ENCODE measurements around the gene RSPH9. TPM values are rescaled to one million over a fixed set of nuclear protein-coding genes. Genes with fewer than 3 reads are reported as not detected.
A peak's percentile ranks its signal among the peaks of the same experiment; 100 is the strongest.
"Not testable (repeated sequence)": the region's sequence is repeated elsewhere in the genome, so short reads cannot be mapped to it uniquely, and the experiment has no call there.

The RSPH9 gene
- total RNA-seq, 1 donor from 2014 or later: 0.63 TPM

DNA sequence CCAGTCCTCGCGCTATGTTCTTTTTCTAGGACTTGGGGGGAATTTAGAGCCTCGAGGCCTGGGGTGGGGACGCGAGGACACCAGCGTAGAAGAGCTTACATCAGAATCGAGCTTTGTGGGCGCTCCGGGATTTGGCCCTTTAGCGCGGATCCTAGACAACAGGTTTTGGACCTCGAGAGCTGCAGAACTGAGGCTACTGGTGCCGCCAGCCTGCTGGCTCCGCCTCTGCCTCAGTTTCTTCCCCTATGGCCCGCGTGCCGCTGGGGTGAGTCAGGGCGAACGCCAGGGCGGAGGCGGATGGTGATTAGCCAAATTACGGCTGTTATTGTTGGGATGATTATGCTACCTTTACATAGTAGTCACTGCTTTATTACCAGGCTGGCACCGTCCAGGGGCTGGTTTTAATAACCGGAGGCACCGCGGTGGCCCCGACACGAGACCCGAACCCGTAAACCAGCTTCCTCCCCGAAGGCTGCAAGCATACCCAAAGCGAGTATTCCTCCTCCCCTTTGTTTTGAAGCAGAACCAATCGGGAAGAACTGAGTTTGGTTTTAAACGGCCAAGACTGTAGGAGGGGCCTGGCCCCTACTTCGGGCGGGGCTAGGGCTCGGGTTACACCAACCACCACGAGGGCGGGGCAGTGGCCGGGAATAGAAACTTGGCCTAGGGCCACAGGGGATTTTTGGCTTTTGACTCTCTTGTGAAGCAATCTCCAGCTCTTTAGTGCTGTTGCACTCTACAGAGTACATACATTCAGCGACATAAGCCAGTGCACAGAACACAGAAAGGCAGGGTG lies 15.1 kb upstream of the RSPH9 start:
- no peaks in the 10 kb centered on the region for H3K27me3 Mint-ChIP-seq (ENCODE audit: low read depth)
- TF ChIP-seq CTCF (conservative IDR thresholded peaks at IDR 0.05): no peak
- peak overlapping the region; percentile 100 for H3K27ac Mint-ChIP-seq (ENCODE audit: unreplicated experiment)
- peaks cover 39% of the 10 kb centered on the region for H3K4me1 Mint-ChIP-seq
- H3K4me3 Mint-ChIP-seq: peak overlapping the region; percentile 99
- H3K36me3 Mint-ChIP-seq (ENCODE audit: low read depth): peaks cover 2% of the 10 kb centered on the region
- peak; percentile 79 for DNase-seq (ENCODE audit: low read depth, low spot score)
- no peaks in the 10 kb centered on the region for H3K9me3 Mint-ChIP-seq

GRCh38 chr6:43630980-43631619 lies 13.7 kb upstream of the RSPH9 start:
- H3K27ac Mint-ChIP-seq (ENCODE audit: unreplicated experiment): peak overlapping the region; percentile 89
- H3K4me1 Mint-ChIP-seq: peaks cover 50% of the 10 kb centered on the region
- no peaks in the 10 kb centered on the region for H3K27me3 Mint-ChIP-seq (ENCODE audit: low read depth)
- no peak for DNase-seq (ENCODE audit: low read depth, low spot score)
- no peaks in the 10 kb centered on the region for H3K9me3 Mint-ChIP-seq
- TF ChIP-seq CTCF (conservative IDR thresholded peaks at IDR 0.05): no peak
- peak overlapping the region; percentile 81 for H3K4me3 Mint-ChIP-seq
- H3K36me3 Mint-ChIP-seq (ENCODE audit: low read depth): peaks cover 2% of the 10 kb centered on the region

GRCh38 chr6:43633002-43633401 lies 11.8 kb upstream of the RSPH9 start:
- peaks cover 45% of the 10 kb centered on the region for H3K4me1 Mint-ChIP-seq
- H3K36me3 Mint-ChIP-seq (ENCODE audit: low read depth); H3K27me3 Mint-ChIP-seq (ENCODE audit: low read depth); H3K27ac Mint-ChIP-seq (ENCODE audit: unreplicated experiment); H3K4me3 Mint-ChIP-seq; DNase-seq (ENCODE audit: low read depth, low spot score); H3K9me3 Mint-ChIP-seq: not testable (repeated sequence)

DNA sequence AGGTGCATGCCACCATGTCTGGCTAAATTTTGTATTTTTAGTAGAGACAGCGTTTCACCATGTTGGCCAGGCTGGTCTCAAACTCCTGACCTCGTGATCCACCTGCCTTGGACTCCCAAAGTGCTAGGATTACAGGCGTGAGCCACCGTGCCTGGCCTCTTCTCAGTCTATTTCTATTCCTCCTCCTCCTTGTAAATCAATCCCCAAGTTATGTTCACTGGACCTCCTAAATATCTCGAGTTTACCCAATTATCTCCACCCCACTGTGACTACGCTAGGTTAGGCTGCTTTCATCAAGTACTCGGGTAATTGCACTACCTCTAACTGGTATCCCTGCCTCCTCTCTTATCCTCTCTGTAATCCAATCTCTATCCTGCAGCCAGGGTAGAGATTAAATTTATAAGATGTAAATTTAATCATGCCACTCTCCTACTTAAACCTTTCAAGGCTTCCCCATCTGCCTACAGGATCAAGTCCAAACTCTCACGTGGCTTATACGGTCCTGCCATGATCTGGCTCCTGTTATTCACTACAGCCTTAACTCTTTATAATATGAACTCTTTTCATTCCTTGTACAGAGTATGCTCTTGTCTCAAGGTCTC lies 10.0 kb upstream of the RSPH9 start:
- Mint-ChIP-seq H3K27ac (ENCODE audit: unreplicated experiment) (peak overlapping the region; percentile 96), H3K9me3 (no peaks in the 10 kb centered on the region)

GRCh38 chr6:43635387-43636307 lies 9.2 kb upstream of the RSPH9 start, which contains the start of gene MAD2L1BP:
MAD2L1BP (plus strand) TSS chr6:43635840; CDS start chr6:43635876, 36 bp downstream.
- Mint-ChIP-seq H3K4me1 (peaks cover 46% of the 10 kb centered on the region), H3K36me3 (ENCODE audit: low read depth) (peaks cover 11% of the 10 kb centered on the region), H3K4me3 (peak within 1 kb of the TSS; percentile 98), H3K27ac (ENCODE audit: unreplicated experiment) (peak within 1 kb of the TSS; percentile 96), H3K9me3 (no peaks in the 10 kb centered on the region), H3K27me3 (ENCODE audit: low read depth) (no peaks in the 10 kb centered on the region)
- peak; percentile 78 for DNase-seq (ENCODE audit: low read depth, low spot score)
- TF ChIP-seq CTCF (conservative IDR thresholded peaks at IDR 0.05): no peak

More for the DNA sequence above, 10.0 kb upstream of the RSPH9 start:
- Mint-ChIP-seq H3K27me3 (ENCODE audit: low read depth) (no peaks in the 10 kb centered on the region), H3K36me3 (ENCODE audit: low read depth) (peaks cover 4% of the 10 kb centered on the region), H3K4me1 (peaks cover 44% of the 10 kb centered on the region), H3K4me3 (peak overlapping the region; percentile 98)
- TF ChIP-seq CTCF (conservative IDR thresholded peaks at IDR 0.05): no peak
- no peak for DNase-seq (ENCODE audit: low read depth, low spot score)

All from neural crest cell (in vitro differentiated cells).